H1 (cell line): Measurements from ENCODE around the gene KBTBD12. TPM values are rescaled to one million over a fixed set of nuclear protein-coding genes. Genes with fewer than 3 reads are reported as not detected.

Source experiments
- ASH2L ChIP-seq: fragments of 200-600, 300-600 bp; sonication (generic); IDR thresholded peaks from one replicate; pipeline ENCODE4 v1.7.1; 2017; ENCODE audit warnings: low read length
- BACH1 ChIP-seq: IDR thresholded peaks from 2 replicates; pipeline ENCODE4 v1.6.1; 2012; ENCODE audit warnings: low read length, improper control_type of control experiment
- BCL11A ChIP-seq, 2 experiments: IDR thresholded peaks; one replicate each; pipeline ENCODE4 v1.6.1; 2011; ENCODE audit warnings: low read depth in 2 of 2, low read length in 2 of 2, mild to moderate bottlenecking in 2 of 2
- CTCF ChIP-seq, 3 experiments: IDR thresholded peaks; 1 replicate in 2 of 3; 2 replicates in 1 of 3; pipeline versions ENCODE4 v1.5.1 to v1.6.1; 2011; ENCODE audit warnings: low read length in 3 of 3, mild to moderate bottlenecking in 3 of 3, inconsistent platforms in 2 of 3, low read depth in 1 of 3, moderate library complexity in 1 of 3; ENCODE audit not compliant: insufficient read depth in 1 of 3; ENCODE audit errors: control extremely low read depth in 1 of 3
- HDAC6 ChIP-seq: IDR thresholded peaks from one replicate; pipeline ENCODE4 v1.7.1; 2012; ENCODE audit warnings: low read depth, mild to moderate bottlenecking, inconsistent platforms, low read length, moderate library complexity
- JUND ChIP-seq: IDR thresholded peaks from 2 replicates; pipeline ENCODE4 v1.6.1; 2011; ENCODE audit warnings: mild to moderate bottlenecking, improper control_type of control experiment, low read length
- KDM4A ChIP-seq: IDR thresholded peaks from one replicate; pipeline ENCODE4 v1.7.1; 2012; ENCODE audit warnings: low read depth, mild to moderate bottlenecking, moderate library complexity, low read length, inconsistent platforms; ENCODE audit not compliant: severe bottlenecking
- MAFK ChIP-seq: IDR thresholded peaks from 2 replicates; pipeline ENCODE4 v1.6.1; 2012; ENCODE audit warnings: low read depth, mild to moderate bottlenecking, improper control_type of control experiment, low read length
- RBBP5 ChIP-seq: IDR thresholded peaks from 2 replicates; pipeline ENCODE4 v1.7.1; 2012; ENCODE audit warnings: low read depth, mild to moderate bottlenecking, inconsistent platforms, low read length, moderate library complexity, borderline replicate concordance
- polyA plus RNA-seq, 7 experiments: library from polyadenylated mRNA; depleted of rRNA in 3 of 7; stranded (reverse) in 5 of 7; unstranded in 2 of 7; fragments of >200 nt in 5 of 7; fragments of 200-250 nt in 2 of 7; gene quantifications; 1 replicate in 5 of 7; 2 replicates in 1 of 7; 4 replicates in 1 of 7; pipeline versions ENCODE4 v1.2.1 to v1.2.3, GENCODE V29; 2011 to 2013; ENCODE audit warnings: missing spikeins in 2 of 7, mixed read lengths in 2 of 7
- total RNA-seq: library from RNA; stranded (reverse); fragmentation: NEBNext Ultra II Directional; extraction: Animal tissue kit (Norgen Biotek cat#: 25700); gene quantifications from 2 replicates; pipeline ENCODE4 v1.2.1, GENCODE V29; 2021

The KBTBD12 gene
- total and polyA plus RNA-seq, 2 of the 8 experiments (the other 6 are each of a cell fraction or from before 2014, with no cell fraction given): 0.33 to 0.63 TPM

DNA sequence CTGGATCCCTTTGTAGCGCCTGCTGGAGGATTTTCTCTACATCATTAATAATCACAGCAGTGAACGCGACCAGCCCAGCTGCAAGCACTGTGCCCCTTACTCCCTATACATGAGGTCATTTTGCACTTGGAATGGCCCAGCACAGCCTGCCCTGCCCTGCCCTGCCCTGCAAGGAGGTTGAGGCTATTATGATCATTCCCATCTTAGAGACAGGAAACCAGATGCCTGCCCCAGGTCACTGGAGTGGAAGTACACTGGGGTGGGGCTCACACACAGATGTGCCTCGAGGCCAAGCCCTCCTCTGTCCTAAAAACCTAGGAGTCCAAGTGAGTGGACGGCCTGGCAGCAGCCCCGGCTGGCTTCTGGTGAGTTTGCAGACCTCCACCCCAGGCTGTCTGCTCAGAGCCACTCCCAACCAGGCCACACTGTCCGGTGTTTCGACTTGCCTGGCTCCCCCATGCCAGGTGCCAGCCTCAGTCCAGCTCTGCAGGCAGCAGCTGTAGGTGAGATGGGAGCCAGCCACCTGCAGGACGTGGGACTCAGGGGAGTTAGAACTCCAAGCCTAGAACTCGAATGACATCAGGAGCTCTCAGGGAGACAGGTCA, 106.8 kb downstream of the KBTBD12 start (continued):
- TF ChIP-seq MAFK (no peak), ASH2L (no peak), HDAC6 (no peak), BCL11A (IDR thresholded peaks at IDR 0.05; ENCODE audit: low read depth in 2 of 2, low read length in 2 of 2) (no peak), JUND (no peak), BACH1 (no peak), RBBP5 (no peak), CTCF (IDR thresholded peaks at IDR 0.05; ENCODE audit: control extremely low read depth in 1 of 3, insufficient read depth in 1 of 3, low read depth in 1 of 3, low read length in 3 of 3) (no peak), KDM4A (no peak)
